ENCODE data around the gene PRR16.

Gene PRR16

GRCh38 chr5:120605325-120606079 lies 141.4 kb downstream of the PRR16 start:
- no peaks in the 10 kb centered on the region for H3K79me2 ChIP-seq (ENCODE audit: insufficient read depth, low read depth)
- no peaks in the 10 kb centered on the region for H3K36me3 ChIP-seq (ENCODE audit: insufficient read depth)
- TF ChIP-seq, protein P1, sequence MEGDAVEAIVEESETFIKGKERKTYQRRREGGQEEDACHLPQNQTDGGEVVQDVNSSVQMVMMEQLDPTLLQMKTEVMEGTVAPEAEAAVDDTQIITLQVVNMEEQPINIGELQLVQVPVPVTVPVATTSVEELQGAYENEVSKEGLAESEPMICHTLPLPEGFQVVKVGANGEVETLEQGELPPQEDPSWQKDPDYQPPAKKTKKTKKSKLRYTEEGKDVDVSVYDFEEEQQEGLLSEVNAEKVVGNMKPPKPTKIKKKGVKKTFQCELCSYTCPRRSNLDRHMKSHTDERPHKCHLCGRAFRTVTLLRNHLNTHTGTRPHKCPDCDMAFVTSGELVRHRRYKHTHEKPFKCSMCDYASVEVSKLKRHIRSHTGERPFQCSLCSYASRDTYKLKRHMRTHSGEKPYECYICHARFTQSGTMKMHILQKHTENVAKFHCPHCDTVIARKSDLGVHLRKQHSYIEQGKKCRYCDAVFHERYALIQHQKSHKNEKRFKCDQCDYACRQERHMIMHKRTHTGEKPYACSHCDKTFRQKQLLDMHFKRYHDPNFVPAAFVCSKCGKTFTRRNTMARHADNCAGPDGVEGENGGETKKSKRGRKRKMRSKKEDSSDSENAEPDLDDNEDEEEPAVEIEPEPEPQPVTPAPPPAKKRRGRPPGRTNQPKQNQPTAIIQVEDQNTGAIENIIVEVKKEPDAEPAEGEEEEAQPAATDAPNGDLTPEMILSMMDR (conservative IDR thresholded peaks at IDR 0.05; ENCODE audit: low read depth, low read length): no peak
- H3K4me2 ChIP-seq: no peak overlapping the region
- no peak overlapping the region for H3K9ac ChIP-seq
- no peaks in the 10 kb centered on the region for H3K27me3 ChIP-seq (ENCODE audit: insufficient read depth, low read depth)
- no peak overlapping the region for H3K4me3 ChIP-seq (IDR thresholded peaks at IDR 0.05; ENCODE audit: insufficient read depth, low read depth, low read length)
- no peak overlapping the region for H2AFZ ChIP-seq (ENCODE audit: low read depth)
- peaks cover 3% of the 10 kb centered on the region for H3K4me1 ChIP-seq (ENCODE audit: low read depth, poor library complexity, severe bottlenecking)
- no peaks in the 10 kb centered on the region for H4K20me1 ChIP-seq (ENCODE audit: insufficient read depth)
- no peak overlapping the region for H3K27ac ChIP-seq

- no peak overlapping the region for H3K4me2 ChIP-seq
- H2AFZ ChIP-seq (ENCODE audit: low read depth): no peak overlapping the region
- no peaks in the 10 kb centered on the region for H3K36me3 ChIP-seq (ENCODE audit: insufficient read depth)
- no peak overlapping the region for H3K9ac ChIP-seq
- H3K27me3 ChIP-seq (ENCODE audit: insufficient read depth, low read depth): no peaks in the 10 kb centered on the region
- TF ChIP-seq, protein P1 (conservative IDR thresholded peaks at IDR 0.05; ENCODE audit: low read depth, low read length): no peak
- H3K4me3 ChIP-seq (IDR thresholded peaks at IDR 0.05; ENCODE audit: insufficient read depth, low read depth, low read length): no peak overlapping the region
- H3K27ac ChIP-seq: no peak overlapping the region
- H4K20me1 ChIP-seq (ENCODE audit: insufficient read depth): no peaks in the 10 kb centered on the region
- H3K4me1 ChIP-seq (ENCODE audit: low read depth, poor library complexity, severe bottlenecking): no peaks in the 10 kb centered on the region
- H3K79me2 ChIP-seq (ENCODE audit: insufficient read depth, low read depth): no peaks in the 10 kb centered on the region
Observed at GRCh38 chr5:120609570-120609969, 145.5 kb downstream of the PRR16 start.

DNA sequence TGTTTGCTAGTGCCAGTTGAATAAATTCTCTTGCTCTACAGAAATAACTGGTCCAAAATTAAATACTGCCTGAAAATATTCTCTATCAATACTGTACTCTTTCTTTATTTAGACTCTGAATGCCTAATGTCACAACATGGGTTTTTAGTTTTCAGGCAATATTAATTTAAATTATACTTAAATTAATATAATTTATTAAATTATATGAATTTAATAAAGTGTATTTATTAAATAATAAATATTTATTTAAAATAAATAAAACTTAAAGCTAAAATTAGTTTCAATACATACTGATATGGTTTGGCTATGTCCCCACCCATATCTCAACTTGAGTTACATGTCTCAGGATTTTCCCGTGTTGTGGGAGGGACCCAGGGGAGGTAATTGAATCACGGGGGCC lies 146.0 kb downstream of the PRR16 start:
- no peak overlapping the region for H3K27ac ChIP-seq
- TF ChIP-seq, protein P1 (conservative IDR thresholded peaks at IDR 0.05; ENCODE audit: low read depth, low read length): no peak
- no peak overlapping the region for H3K4me3 ChIP-seq (IDR thresholded peaks at IDR 0.05; ENCODE audit: insufficient read depth, low read depth, low read length)
- H2AFZ ChIP-seq (ENCODE audit: low read depth): no peak overlapping the region
- no peaks in the 10 kb centered on the region for H3K36me3 ChIP-seq (ENCODE audit: insufficient read depth)
- no peaks in the 10 kb centered on the region for H3K27me3 ChIP-seq (ENCODE audit: insufficient read depth, low read depth)
- H3K9ac ChIP-seq: no peak overlapping the region
- H3K4me1 ChIP-seq (ENCODE audit: low read depth, poor library complexity, severe bottlenecking): no peaks in the 10 kb centered on the region
- no peak overlapping the region for H3K4me2 ChIP-seq
- no peaks in the 10 kb centered on the region for H3K79me2 ChIP-seq (ENCODE audit: insufficient read depth, low read depth)
- no peaks in the 10 kb centered on the region for H4K20me1 ChIP-seq (ENCODE audit: insufficient read depth)

DNA sequence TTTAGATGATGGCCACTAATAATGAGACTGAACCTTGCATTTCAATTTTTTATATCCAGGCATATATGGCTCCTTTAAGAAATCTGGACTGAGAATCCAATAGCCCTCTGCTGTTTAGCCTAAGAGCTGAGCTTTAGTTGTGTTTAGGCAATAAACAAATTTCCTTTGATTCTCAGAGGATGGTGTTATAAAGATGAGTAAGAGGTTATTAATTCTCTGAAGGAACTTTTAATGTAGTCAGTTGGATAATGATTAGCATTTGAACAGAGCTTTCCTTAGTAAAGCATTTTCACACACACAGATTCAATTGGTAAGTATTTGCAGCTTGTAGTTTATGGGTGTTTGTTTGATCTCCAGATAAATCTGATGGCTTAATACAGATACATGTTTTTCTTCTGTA lies 149.6 kb downstream of the PRR16 start:
- TF ChIP-seq, protein P1 (conservative IDR thresholded peaks at IDR 0.05; ENCODE audit: low read depth, low read length): no peak
- Histone ChIP-seq H3K4me3 (IDR thresholded peaks at IDR 0.05; ENCODE audit: insufficient read depth, low read depth, low read length) (no peak overlapping the region), H4K20me1 (ENCODE audit: insufficient read depth) (no peaks in the 10 kb centered on the region), H3K27me3 (ENCODE audit: insufficient read depth, low read depth) (no peaks in the 10 kb centered on the region), H3K9ac (no peak overlapping the region), H3K27ac (no peak overlapping the region), H3K36me3 (ENCODE audit: insufficient read depth) (no peaks in the 10 kb centered on the region; the same call in 1 of the 2 replicates), H3K4me1 (ENCODE audit: low read depth, poor library complexity, severe bottlenecking) (no peaks in the 10 kb centered on the region), H3K4me2 (no peak overlapping the region), H2AFZ (ENCODE audit: low read depth) (no peak overlapping the region), H3K79me2 (ENCODE audit: insufficient read depth, low read depth) (no peaks in the 10 kb centered on the region)

Measured in KMS-11 (cell line).